ENCODE results near the gene FBP1. TPM values are rescaled to one million over a fixed set of nuclear protein-coding genes. Genes with fewer than 3 reads are reported as not detected.

Gene FBP1
- total RNA-seq, 1 donor from 2014 or later: not detected

GRCh38 chr9:94680020-94680419 lies 40.7 kb upstream of the FBP1 start:
- FAIRE-seq: no peak

GRCh38 chr9:94679587-94679986 lies 40.3 kb upstream of the FBP1 start:
- Histone ChIP-seq H3K4me3 (ENCODE audit: low read depth, low read length) (no peak overlapping the region), H3K36me3 (ENCODE audit: control insufficient read depth, insufficient read depth, low read length) (no peaks in the 10 kb centered on the region), H3K27me3 (ENCODE audit: control insufficient read depth, insufficient read depth, low read length) (no peaks in the 10 kb centered on the region)
- no peak for DNase-seq (ENCODE audit: low read depth)
- TF ChIP-seq CTCF (IDR thresholded peaks at IDR 0.05; ENCODE audit: insufficient read depth, low read length, severe bottlenecking): no peak
- FAIRE-seq: no peak

More at GRCh38 chr9:94680020-94680419, 40.7 kb upstream of the FBP1 start:
- no peak for DNase-seq (ENCODE audit: low read depth)
- Histone ChIP-seq H3K27me3 (ENCODE audit: control insufficient read depth, insufficient read depth, low read length) (no peaks in the 10 kb centered on the region), H3K36me3 (ENCODE audit: control insufficient read depth, insufficient read depth, low read length) (no peaks in the 10 kb centered on the region), H3K4me3 (ENCODE audit: low read depth, low read length) (no peak overlapping the region)
- no peak for TF ChIP-seq CTCF (IDR thresholded peaks at IDR 0.05; ENCODE audit: insufficient read depth, low read length, severe bottlenecking)

- DNase-seq (ENCODE audit: low read depth) (no peak), FAIRE-seq (no peak)
- no peaks in the 10 kb centered on the region for H3K27me3 ChIP-seq (ENCODE audit: control insufficient read depth, insufficient read depth, low read length)
- no peak overlapping the region for H3K4me3 ChIP-seq (ENCODE audit: low read depth, low read length)
- H3K36me3 ChIP-seq (ENCODE audit: control insufficient read depth, insufficient read depth, low read length): no peaks in the 10 kb centered on the region
- no peak for TF ChIP-seq CTCF (IDR thresholded peaks at IDR 0.05; ENCODE audit: insufficient read depth, low read length, severe bottlenecking)
Measured at GRCh38 chr9:94677929-94678328, 38.6 kb upstream of the FBP1 start.

- no peak for TF ChIP-seq CTCF (IDR thresholded peaks at IDR 0.05; ENCODE audit: insufficient read depth, low read length, severe bottlenecking)
- H3K27me3 ChIP-seq (ENCODE audit: control insufficient read depth, insufficient read depth, low read length): no peaks in the 10 kb centered on the region
- FAIRE-seq: no peak
- H3K4me3 ChIP-seq (ENCODE audit: low read depth, low read length): no peak overlapping the region
- no peak for DNase-seq (ENCODE audit: low read depth)
- H3K36me3 ChIP-seq (ENCODE audit: control insufficient read depth, insufficient read depth, low read length): no peaks in the 10 kb centered on the region
Measured at GRCh38 chr9:94676446-94677131, 37.3 kb upstream of the FBP1 start.

GRCh38 chr9:94675008-94675881 lies 35.9 kb upstream of the FBP1 start:
- FAIRE-seq: no peak
- Histone ChIP-seq H3K36me3 (ENCODE audit: control insufficient read depth, insufficient read depth, low read length) (no peaks in the 10 kb centered on the region), H3K27me3 (ENCODE audit: control insufficient read depth, insufficient read depth, low read length) (no peaks in the 10 kb centered on the region), H3K4me3 (ENCODE audit: low read depth, low read length) (no peak overlapping the region)
- DNase-seq (ENCODE audit: low read depth): peak; percentile 15
- TF ChIP-seq CTCF (IDR thresholded peaks at IDR 0.05; ENCODE audit: insufficient read depth, low read length, severe bottlenecking): no peak

Data from bronchial epithelial cell (primary cell).